Endothelial cell of umbilical vein (primary cell): ENCODE measurements around the gene MIER3.

Source experiments
- CTCF ChIP-seq, 2 donors: IDR thresholded peaks; 1 replicate in 1 of 2; 2 replicates in 1 of 2; pipeline ENCODE4 v1.5.1; 2011; ENCODE audit warnings: low read length in 2 of 2, mild to moderate bottlenecking in 2 of 2, moderate library complexity in 2 of 2, control low read depth in 1 of 2, inconsistent platforms in 1 of 2, low read depth in 1 of 2; ENCODE audit not compliant: insufficient read depth in 1 of 2; ENCODE audit errors: extremely low read depth in 1 of 2
- EZH2 ChIP-seq: IDR thresholded peaks from 2 replicates; pipeline ENCODE4 v1.6.1; 2012; ENCODE audit warnings: borderline replicate concordance, low read depth, mild to moderate bottlenecking, moderate library complexity, low read length, inconsistent platforms; ENCODE audit not compliant: severe bottlenecking
- POLR2A ChIP-seq: IDR thresholded peaks from 2 replicates; pipeline ENCODE4 v1.6.1; 2012; ENCODE audit warnings: low read depth, mild to moderate bottlenecking, control low read depth, low read length
- POLR2AphosphoS5 ChIP-seq: IDR thresholded peaks from 2 replicates; pipeline ENCODE4 v1.6.1; 2012; ENCODE audit warnings: low read depth, mild to moderate bottlenecking, control low read depth, low read length, moderate library complexity; ENCODE audit not compliant: insufficient read depth

GRCh38 chr5:56922922-56923321, 29.0 kb downstream of the MIER3 start:
- TF ChIP-seq CTCF (IDR thresholded peaks at IDR 0.05; ENCODE audit: extremely low read depth in 1 of 2, insufficient read depth in 1 of 2, low read depth in 1 of 2, low read length in 2 of 2) = no peak
- TF ChIP-seq EZH2 = no peak
- TF ChIP-seq POLR2AphosphoS5 = no peak
- TF ChIP-seq POLR2A = no peak
